B cell (primary cell): ENCODE data around the gene PFKP. TPM values are rescaled to one million over a fixed set of nuclear protein-coding genes. Genes with fewer than 3 reads are reported as not detected.

Experiments
- ATAC-seq: fragments of 200-7000 bp; cut with Tn5 transposase; one replicate; pipeline ENCODE4 v1.10.0; 2021; ENCODE audit warnings: low read depth, mild to moderate bottlenecking, moderate number of reproducible peaks, moderate library complexity
- CTCF ChIA-PET: fragments of 350-600 bp; sonication (Branson Sonifier 250); formaldehyde crosslinking; loops from one replicate; lab custom pipeline; 2021; ENCODE audit warnings: antibody characterized with exemption, inconsistent platforms; lab: Charles Lee
- POLR2A ChIA-PET: fragments of 350-600 bp; sonication (Branson Sonifier 250); formaldehyde crosslinking; loops from one replicate; lab custom pipeline; 2021; ENCODE audit warnings: antibody characterized with exemption; lab: Charles Lee
- DNase-seq: peaks from one replicate; pipeline ENCODE4 v3.0.0; 2013
- H2AFZ ChIP-seq: 2 replicates; pipeline ENCODE4 v1.6.1; 2012; ENCODE audit warnings: mild to moderate bottlenecking, low read depth, low read length; ENCODE audit not compliant: insufficient read depth, poor library complexity, severe bottlenecking
- H3K27ac ChIP-seq, 2 donors: 1 replicate in 1 of 2; 2 replicates in 1 of 2; pipeline ENCODE4 v1.5.1; 2012 to 2013; ENCODE audit warnings: low read length in 2 of 2, mild to moderate bottlenecking in 2 of 2, moderate library complexity in 1 of 2
- H3K27me3 ChIP-seq, 4 experiments: fragments of 200-600 bp in 1 of 4; sonication (generic) in 1 of 4; replicated peaks in 1 of 4; 1 replicate in 2 of 4; 2 replicates in 2 of 4; pipeline versions ENCODE4 v1.6.1 to v1.7.0; 2013 to 2016; ENCODE audit warnings: low read length in 3 of 4, mild to moderate bottlenecking in 2 of 4, mixed read lengths in 1 of 4, moderate library complexity in 1 of 4; ENCODE audit not compliant: insufficient read depth in 4 of 4, control insufficient read depth in 3 of 4; ENCODE audit errors: control extremely low read depth in 1 of 4
- H3K36me3 ChIP-seq, 2 experiments: replicated peaks in 1 of 2; 1 replicate in 1 of 2; 2 replicates in 1 of 2; pipeline versions ENCODE4 v1.6.1 to v1.7.1; 2013; ENCODE audit warnings: low read length in 1 of 2; ENCODE audit not compliant: insufficient read depth in 2 of 2, control insufficient read depth in 1 of 2; ENCODE audit errors: control extremely low read depth in 1 of 2, extremely low read depth in 1 of 2
- H3K4me1 ChIP-seq, 2 donors: fragments of 200-600 bp in 1 of 2; sonication (generic) in 1 of 2; 1 replicate in 1 of 2; 2 replicates in 1 of 2; pipeline versions ENCODE4 v1.5.1 to v1.6.1; 2013 to 2017; ENCODE audit warnings: low read length in 2 of 2; ENCODE audit not compliant: control insufficient read depth in 2 of 2, insufficient read depth in 2 of 2
- H3K4me2 ChIP-seq: replicated peaks from 2 replicates; pipeline ENCODE3; 2012; ENCODE audit warnings: mild to moderate bottlenecking, low read depth, low read length; ENCODE audit not compliant: poor library complexity, severe bottlenecking
- H3K4me3 ChIP-seq, 5 experiments: fragments of 200-600 bp in 1 of 5; sonication (generic) in 1 of 5; 1 replicate in 3 of 5; 2 replicates in 2 of 5; pipeline versions ENCODE4 v1.5.1 to v1.7.0; 2011 to 2016; ENCODE audit warnings: low read length in 4 of 5, mild to moderate bottlenecking in 4 of 5, low read depth in 2 of 5, control low read depth in 1 of 5, moderate library complexity in 1 of 5; ENCODE audit not compliant: insufficient read depth in 1 of 5; ENCODE audit errors: control extremely low read depth in 1 of 5, extremely low read depth in 1 of 5
- H3K79me2 ChIP-seq: fragments of 200-600 bp; sonication (generic); one replicate; pipeline ENCODE4 v1.6.0; 2016; ENCODE audit warnings: low read length; ENCODE audit not compliant: control insufficient read depth, insufficient read depth
- H3K9ac ChIP-seq: fragments of 200-600 bp; sonication (generic); 2 replicates; pipeline ENCODE4 v1.6.1; 2017; ENCODE audit warnings: mild to moderate bottlenecking, low read length, moderate library complexity
- H3K9me3 ChIP-seq, 3 donors: one replicate each; pipeline versions ENCODE4 v1.6.1 to v1.7.1; 2013; ENCODE audit warnings: low read length in 2 of 3; ENCODE audit not compliant: control insufficient read depth in 2 of 3, insufficient read depth in 1 of 3; ENCODE audit errors: control extremely low read depth in 1 of 3
- H4K20me1 ChIP-seq: 2 replicates; pipeline ENCODE4 v1.6.0; 2012; ENCODE audit warnings: mild to moderate bottlenecking, low read length; ENCODE audit not compliant: insufficient read depth, control insufficient read depth, poor library complexity, severe bottlenecking
- H3K27ac Mint-ChIP-seq: one replicate; pipeline ENCODE4 v1.8.0; 2021; ENCODE audit warnings: mixed read lengths
- H3K27me3 Mint-ChIP-seq: one replicate; pipeline ENCODE4 v1.8.0; 2021; ENCODE audit warnings: mixed read lengths
- H3K4me1 Mint-ChIP-seq: one replicate; pipeline ENCODE4 v1.8.0; 2021; ENCODE audit warnings: mixed read lengths
- H3K4me3 Mint-ChIP-seq: one replicate; pipeline ENCODE4 v1.8.0; 2021; ENCODE audit warnings: mixed read lengths
- H3K9me3 Mint-ChIP-seq: one replicate; pipeline ENCODE4 v1.8.0; 2022; ENCODE audit warnings: mixed read lengths; ENCODE audit not compliant: insufficient read depth
- CTCF ChIP-seq: fragments of 200-600 bp; IDR thresholded peaks from one replicate; pipeline ENCODE4 v1.8.0; 2022; ENCODE audit warnings: antibody characterized with exemption, mild to moderate bottlenecking
- EZH2 ChIP-seq: IDR thresholded peaks from 2 replicates; pipeline ENCODE4 v1.6.1; 2012; ENCODE audit warnings: borderline replicate concordance, low read depth, mild to moderate bottlenecking, moderate library complexity, low read length; ENCODE audit not compliant: insufficient read depth, poor library complexity, severe bottlenecking
- whole genome bisulfite sequencing: methylation state at CpG from one replicate; pipeline ENCODE4 v1.1.5; 2013; ENCODE audit warnings: missing lambda C conversion rate; ENCODE audit not compliant: insufficient coverage; 5-methylcytosine and 5-hydroxymethylcytosine counted together
- intact Hi-C: fragments of 100-400 bp; cut with micrococcal nuclease; formaldehyde crosslinking; loops from one replicate; pipeline ENCODE4 v1.10.0; 2022
- polyA plus RNA-seq: library from polyadenylated mRNA; depleted of rRNA; stranded (reverse); fragments of >200 nt; gene quantifications from 2 replicates; pipeline ENCODE4 v1.2.3, GENCODE V29; 2012
- total RNA-seq, 2 donors: library from RNA; stranded (reverse); fragments of 120-200 nt in 1 of 2; gene quantifications; 1 replicate in 1 of 2; 2 replicates in 1 of 2; pipeline versions ENCODE4 v1.2.3 to v1.2.4, GENCODE V29; 2013 to 2022

Gene PFKP
- total and polyA plus RNA-seq, 2 donors (not counting 1 experiment from before 2014, with no cell fraction given): 41.4 to 54.3 TPM

- intact Hi-C loops: no loop called here
- ChIA-PET CTCF (no interaction called here), POLR2A (no interaction called here)
- H3K79me2 ChIP-seq: no peaks in the 10 kb centered on the region
- H3K4me1 ChIP-seq: no peaks in the 10 kb centered on the region
- 98% methylated on average over 16 of the region's 17 CpGs for WGBS
- no peaks in the 10 kb centered on the region for H3K9me3 ChIP-seq
- no peak overlapping the region for H3K4me3 ChIP-seq
- H2AFZ ChIP-seq: no peak overlapping the region
- H3K27ac ChIP-seq: no peak overlapping the region
- H3K4me2 ChIP-seq: no peak overlapping the region
- H3K27me3 ChIP-seq: no peaks in the 10 kb centered on the region
- Mint-ChIP-seq H3K27me3 (no peaks in the 10 kb centered on the region), H3K27ac (no peak overlapping the region), H3K4me3 (no peak overlapping the region), H3K4me1 (no peaks in the 10 kb centered on the region), H3K9me3 (no peaks in the 10 kb centered on the region)
- no peaks in the 10 kb centered on the region for H4K20me1 ChIP-seq
- ATAC-seq: no peak
- no peak overlapping the region for H3K9ac ChIP-seq
- no peak for TF ChIP-seq CTCF
- DNase-seq: no peak
- peaks cover 9 to 85% of the 10 kb centered on the region in 2 experiments for H3K36me3 ChIP-seq
Measured at GRCh38 chr10:3143366-3143765, 76.0 kb downstream of the PFKP start.

GRCh38 chr10:3143791-3144434 lies 76.6 kb downstream of the PFKP start:
- ATAC-seq (no peak), DNase-seq (no peak)
- H3K4me1 Mint-ChIP-seq: no peaks in the 10 kb centered on the region
- H3K27ac Mint-ChIP-seq: no peak overlapping the region
- 95% methylated on average over 10 of the region's 19 CpGs for WGBS
- H3K79me2 ChIP-seq: no peaks in the 10 kb centered on the region
- no peak overlapping the region for H3K4me2 ChIP-seq
- H3K36me3 ChIP-seq: peaks cover 5 to 85% of the 10 kb centered on the region in 2 experiments
- no peaks in the 10 kb centered on the region for H3K27me3 ChIP-seq
- no peaks in the 10 kb centered on the region for H4K20me1 ChIP-seq
- H3K27me3 Mint-ChIP-seq: no peaks in the 10 kb centered on the region
- ChIA-PET CTCF (no interaction called here), POLR2A (no interaction called here)
- H2AFZ ChIP-seq: no peak overlapping the region
- H3K27ac ChIP-seq: no peak overlapping the region
- H3K9me3 Mint-ChIP-seq: no peaks in the 10 kb centered on the region
- no peak overlapping the region for H3K9ac ChIP-seq
- H3K9me3 ChIP-seq: no peaks in the 10 kb centered on the region
- no peaks in the 10 kb centered on the region for H3K4me1 ChIP-seq
- no peak overlapping the region for H3K4me3 Mint-ChIP-seq
- TF ChIP-seq EZH2 (no peak), CTCF (no peak)
- intact Hi-C loops: no loop called here
- H3K4me3 ChIP-seq: no peak overlapping the region
